ENCODE results near the gene SNRNP200.

- no peak for TF ChIP-seq ZNF830 (tag by site-specific recombination; IDR thresholded peaks at IDR 0.05; ENCODE audit: low read depth)
- no peak for TF ChIP-seq ZNF146 (tag by site-specific recombination; IDR thresholded peaks at IDR 0.05)
- TF ChIP-seq ZNF549 (tag by site-specific recombination; IDR thresholded peaks at IDR 0.05): no peak
- TF ChIP-seq, protein P1, sequence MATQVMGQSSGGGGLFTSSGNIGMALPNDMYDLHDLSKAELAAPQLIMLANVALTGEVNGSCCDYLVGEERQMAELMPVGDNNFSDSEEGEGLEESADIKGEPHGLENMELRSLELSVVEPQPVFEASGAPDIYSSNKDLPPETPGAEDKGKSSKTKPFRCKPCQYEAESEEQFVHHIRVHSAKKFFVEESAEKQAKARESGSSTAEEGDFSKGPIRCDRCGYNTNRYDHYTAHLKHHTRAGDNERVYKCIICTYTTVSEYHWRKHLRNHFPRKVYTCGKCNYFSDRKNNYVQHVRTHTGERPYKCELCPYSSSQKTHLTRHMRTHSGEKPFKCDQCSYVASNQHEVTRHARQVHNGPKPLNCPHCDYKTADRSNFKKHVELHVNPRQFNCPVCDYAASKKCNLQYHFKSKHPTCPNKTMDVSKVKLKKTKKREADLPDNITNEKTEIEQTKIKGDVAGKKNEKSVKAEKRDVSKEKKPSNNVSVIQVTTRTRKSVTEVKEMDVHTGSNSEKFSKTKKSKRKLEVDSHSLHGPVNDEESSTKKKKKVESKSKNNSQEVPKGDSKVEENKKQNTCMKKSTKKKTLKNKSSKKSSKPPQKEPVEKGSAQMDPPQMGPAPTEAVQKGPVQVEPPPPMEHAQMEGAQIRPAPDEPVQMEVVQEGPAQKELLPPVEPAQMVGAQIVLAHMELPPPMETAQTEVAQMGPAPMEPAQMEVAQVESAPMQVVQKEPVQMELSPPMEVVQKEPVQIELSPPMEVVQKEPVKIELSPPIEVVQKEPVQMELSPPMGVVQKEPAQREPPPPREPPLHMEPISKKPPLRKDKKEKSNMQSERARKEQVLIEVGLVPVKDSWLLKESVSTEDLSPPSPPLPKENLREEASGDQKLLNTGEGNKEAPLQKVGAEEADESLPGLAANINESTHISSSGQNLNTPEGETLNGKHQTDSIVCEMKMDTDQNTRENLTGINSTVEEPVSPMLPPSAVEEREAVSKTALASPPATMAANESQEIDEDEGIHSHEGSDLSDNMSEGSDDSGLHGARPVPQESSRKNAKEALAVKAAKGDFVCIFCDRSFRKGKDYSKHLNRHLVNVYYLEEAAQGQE (tag by site-specific recombination; IDR thresholded peaks at IDR 0.05): no peak
- TF ChIP-seq SP3 (tag by site-specific recombination; IDR thresholded peaks at IDR 0.05): no peak
Observed at GRCh38 chr2:96330407-96330806, 25.1 kb upstream of the SNRNP200 start.
